IMR-90 (cell line): ENCODE measurements around the gene STUB1. TPM values are rescaled to one million over a fixed set of nuclear protein-coding genes. Genes with fewer than 3 reads are reported as not detected.

ENCODE experiments used
- ATAC-seq: fragments of 200-7000 bp; cut with Tn5 transposase; 2 replicates; pipeline ENCODE4 v1.9.1; 2020; ENCODE audit warnings: low read depth, mild to moderate bottlenecking, moderate library complexity
- BruUV-seq: library from RNA; stranded (reverse); fragments of 400-500 nt; replicated peaks from 2 replicates; lab custom pipeline; 2021; lab: Mats Ljungman, UMichigan
- CTCF ChIA-PET: fragments of 300-600 bp; formaldehyde crosslinking; extraction: SDS; loops from one replicate; lab custom pipeline; 2021; ENCODE audit warnings: antibody characterized with exemption; lab: Yijun Ruan, JAX
- POLR2A ChIA-PET: fragments of 300-600 bp; sonication (Branson Sonifier 250); formaldehyde crosslinking; loops from one replicate; lab custom pipeline; 2022; ENCODE audit warnings: antibody characterized with exemption; ENCODE audit not compliant: unreplicated experiment; lab: Charles Lee
- DNase-seq: peaks from one replicate; pipeline ENCODE4 v3.0.0; 2013
- H2AFZ ChIP-seq: replicated peaks from 2 replicates; pipeline ENCODE3; 2013; ENCODE audit warnings: low read length, mild to moderate bottlenecking; ENCODE audit not compliant: poor library complexity
- H2AK5ac ChIP-seq: 2 replicates; pipeline ENCODE4 v1.6.1; 2013; ENCODE audit warnings: low read depth, low read length, inconsistent platforms
- H2AK9ac ChIP-seq: replicated peaks from 2 replicates; pipeline ENCODE3; 2013; ENCODE audit warnings: mild to moderate bottlenecking, low read depth, low read length, moderate library complexity; ENCODE audit not compliant: poor library complexity
- H2BK120ac ChIP-seq: 2 replicates; pipeline ENCODE4 v1.6.1; 2013; ENCODE audit warnings: low read depth, low read length, inconsistent platforms
- H2BK15ac ChIP-seq: 3 replicates; pipeline ENCODE4 v1.6.1; 2013; ENCODE audit warnings: low read depth, low read length, inconsistent platforms
- H2BK20ac ChIP-seq: 2 replicates; pipeline ENCODE4 v1.6.1; 2013; ENCODE audit warnings: low read depth, mild to moderate bottlenecking, inconsistent platforms, low read length, moderate library complexity
- H2BK5ac ChIP-seq: 2 replicates; pipeline ENCODE4 v1.6.1; 2013; ENCODE audit warnings: mild to moderate bottlenecking, low read depth, low read length, inconsistent platforms; ENCODE audit not compliant: poor library complexity, severe bottlenecking
- H3K14ac ChIP-seq: replicated peaks from 2 replicates; pipeline ENCODE4 v1.6.1; 2013; ENCODE audit warnings: low read depth, low read length, inconsistent platforms
- H3K18ac ChIP-seq: 2 replicates; pipeline ENCODE4 v1.6.1; 2013; ENCODE audit warnings: low read depth, low read length, control low read depth
- H3K23ac ChIP-seq: 2 replicates; pipeline ENCODE4 v1.6.1; 2013; ENCODE audit warnings: low read depth, low read length, inconsistent platforms
- H3K27ac ChIP-seq: 2 replicates; pipeline ENCODE4 v1.5.1; 2013; ENCODE audit warnings: mild to moderate bottlenecking, control low read depth, low read length; ENCODE audit not compliant: insufficient read depth
- H3K27me3 ChIP-seq: 2 replicates; pipeline ENCODE4 v1.6.1; 2013; ENCODE audit warnings: low read length; ENCODE audit not compliant: control insufficient read depth, insufficient read depth
- H3K36me3 ChIP-seq: 2 replicates; pipeline ENCODE4 v1.6.1; 2013; ENCODE audit warnings: low read length, mixed read lengths; ENCODE audit not compliant: control insufficient read depth, insufficient read depth
- H3K4ac ChIP-seq: 2 replicates; pipeline ENCODE4 v1.6.1; 2013; ENCODE audit warnings: low read depth, low read length, inconsistent platforms
- H3K4me1 ChIP-seq: 2 replicates; pipeline ENCODE4 v1.6.1; 2013; ENCODE audit warnings: low read length, mixed read lengths; ENCODE audit not compliant: control insufficient read depth, insufficient read depth
- H3K4me2 ChIP-seq: 2 replicates; pipeline ENCODE4 v1.6.1; 2013; ENCODE audit warnings: low read depth, mild to moderate bottlenecking, control low read depth, low read length, moderate library complexity
- H3K4me3 ChIP-seq: 2 replicates; pipeline ENCODE4 v1.5.1; 2013; ENCODE audit warnings: low read depth, mild to moderate bottlenecking, control low read depth, low read length, moderate library complexity; ENCODE audit not compliant: insufficient read depth
- H3K56ac ChIP-seq: 2 replicates; pipeline ENCODE4 v1.6.1; 2013; ENCODE audit warnings: low read length, inconsistent platforms; ENCODE audit not compliant: insufficient read depth; ENCODE audit errors: extremely low read depth
- H3K79me1 ChIP-seq, 2 experiments: 2 replicates each; pipeline ENCODE4 v1.6.1; 2013; ENCODE audit warnings: low read length in 2 of 2, inconsistent platforms in 1 of 2, low read depth in 1 of 2
- H3K9ac ChIP-seq: 2 replicates; pipeline ENCODE4 v1.6.1; 2013; ENCODE audit warnings: low read depth, low read length, control low read depth
- H3K9me1 ChIP-seq: 2 replicates; pipeline ENCODE4 v1.6.1; 2013; ENCODE audit warnings: low read length, inconsistent platforms; ENCODE audit not compliant: insufficient read depth
- H3K9me3 ChIP-seq: 2 replicates; pipeline ENCODE4 v1.6.1; 2013; ENCODE audit warnings: low read length; ENCODE audit not compliant: control insufficient read depth, insufficient read depth
- H4K20me1 ChIP-seq: 2 replicates; pipeline ENCODE4 v1.6.1; 2013; ENCODE audit warnings: low read length, inconsistent platforms; ENCODE audit not compliant: insufficient read depth
- H4K5ac ChIP-seq: 2 replicates; pipeline ENCODE4 v1.6.1; 2013; ENCODE audit warnings: mild to moderate bottlenecking, low read depth, low read length, control low read depth
- H4K8ac ChIP-seq, 2 experiments: 2 replicates each; pipeline ENCODE4 v1.6.1; 2013; ENCODE audit warnings: low read depth in 2 of 2, low read length in 2 of 2, control low read depth in 1 of 2, inconsistent platforms in 1 of 2
- H4K91ac ChIP-seq: 2 replicates; pipeline ENCODE4 v1.6.1; 2013; ENCODE audit warnings: low read depth, low read length, inconsistent platforms; ENCODE audit not compliant: insufficient read depth
- BHLHE40 ChIP-seq: fragments of 150-350 bp; IDR thresholded peaks from 2 replicates; pipeline ENCODE4 v1.6.1; 2016; ENCODE audit warnings: mild to moderate bottlenecking, low read depth, low read length
- CEBPB ChIP-seq: IDR thresholded peaks from 2 replicates; pipeline ENCODE4 v1.6.1; 2012; ENCODE audit warnings: low read depth, low read length, improper control_type of control experiment
- CHD1 ChIP-seq: IDR thresholded peaks from 2 replicates; pipeline ENCODE4 v1.6.1; 2012; ENCODE audit warnings: low read depth, low read length, improper control_type of control experiment
- CTCF ChIP-seq: conservative IDR thresholded peaks from 2 replicates; pipeline ENCODE4 v1.5.1; 2012; ENCODE audit warnings: mild to moderate bottlenecking, low read depth, low read length, improper control_type of control experiment
- ELK1 ChIP-seq: fragments of 150-350 bp; IDR thresholded peaks from 2 replicates; pipeline ENCODE4 v1.6.1; 2016; ENCODE audit warnings: low read depth, mild to moderate bottlenecking, low read length, moderate library complexity, borderline replicate concordance
- FOS ChIP-seq: fragments of 150-350 bp; IDR thresholded peaks from 2 replicates; pipeline ENCODE4 v1.6.1; 2016; ENCODE audit warnings: low read depth, low read length
- MAFK ChIP-seq: IDR thresholded peaks from 2 replicates; pipeline ENCODE4 v1.6.1; 2012; ENCODE audit warnings: low read depth, low read length, improper control_type of control experiment
- MAZ ChIP-seq: IDR thresholded peaks from 2 replicates; pipeline ENCODE4 v1.6.1; 2012; ENCODE audit warnings: low read depth, mild to moderate bottlenecking, low read length, improper control_type of control experiment, moderate library complexity, borderline replicate concordance
- MXI1 ChIP-seq: IDR thresholded peaks from 2 replicates; pipeline ENCODE4 v1.6.1; 2012; ENCODE audit warnings: low read depth, mild to moderate bottlenecking, low read length, moderate library complexity, borderline replicate concordance
- NFE2L2 ChIP-seq: fragments of 150-350 bp; IDR thresholded peaks from 2 replicates; pipeline ENCODE4 v1.6.1; 2016; ENCODE audit warnings: low read depth, mild to moderate bottlenecking, low read length
- POLR2A ChIP-seq: IDR thresholded peaks from 2 replicates; pipeline ENCODE4 v1.6.1; 2012; ENCODE audit warnings: mild to moderate bottlenecking, low read depth, low read length
- RAD21 ChIP-seq: IDR thresholded peaks from 2 replicates; pipeline ENCODE4 v1.6.1; 2012; ENCODE audit warnings: low read length, improper control_type of control experiment
- RCOR1 ChIP-seq: IDR thresholded peaks from 2 replicates; pipeline ENCODE4 v1.6.1; 2012; ENCODE audit warnings: mild to moderate bottlenecking, low read length, improper control_type of control experiment; ENCODE audit not compliant: insufficient replicate concordance
- RFX5 ChIP-seq: IDR thresholded peaks from 2 replicates; pipeline ENCODE4 v1.8.0; 2012; ENCODE audit warnings: low read depth, mild to moderate bottlenecking, low read length, moderate library complexity
- SMC3 ChIP-seq: fragments of 150-350 bp; IDR thresholded peaks from 2 replicates; pipeline ENCODE4 v1.6.1; 2016; ENCODE audit warnings: low read depth, mild to moderate bottlenecking, antibody characterized with exemption, low read length, moderate library complexity
- USF2 ChIP-seq: fragments of 150-350 bp; IDR thresholded peaks from 2 replicates; pipeline ENCODE4 v1.6.1; 2017; ENCODE audit warnings: mild to moderate bottlenecking, antibody characterized with exemption, low read length, low read depth
- WGBS, 2 experiments: methylation state at CpG; one replicate each; pipeline versions ENCODE4 v1.1.5 to v1.1.7; 2013; ENCODE audit warnings: missing lambda C conversion rate in 2 of 2; ENCODE audit not compliant: insufficient read length in 1 of 2; ENCODE audit errors: extremely low coverage in 2 of 2; 5-methylcytosine and 5-hydroxymethylcytosine counted together
- dilution Hi-C: fragments of 300-500 bp; cut with HindIII; formaldehyde crosslinking; loops from one replicate; pipeline ENCODE4 v1.14.3; 2018; ENCODE audit warnings: low sequenced_read_pairs; ENCODE audit not compliant: unreplicated experiment
- in situ Hi-C: fragments of 300-500 bp; cut with MboI; formaldehyde crosslinking; loops from 3 replicates; pipeline ENCODE4 v1.14.3; 2019; ENCODE audit warnings: low sequenced_read_pairs, inconsistent platforms, mixed read lengths
- intact Hi-C: fragments of 100-400 bp; cut with micrococcal nuclease; formaldehyde crosslinking; loops from 2 replicates; pipeline ENCODE4 v1.10.0; 2022
- polyA plus RNA-seq, 3 experiments: library from polyadenylated mRNA; depleted of rRNA; stranded (reverse); fragments of >200 nt; gene quantifications; 2 replicates each; pipeline ENCODE4 v1.2.3, GENCODE V29; 2012; ENCODE audit warnings: low replicate concordance in 1 of 3
- total RNA-seq: library from RNA; depleted of rRNA; stranded (reverse); fragments of >200 nt; gene quantifications from 2 replicates; pipeline ENCODE4 v1.2.3, GENCODE V29; 2012

The STUB1 gene
- total and polyA plus RNA-seq, 2 of the 4 experiments (the other 2 are of a cell fraction): 183 to 186 TPM

- Histone ChIP-seq H3K27ac (no peak overlapping the region), H3K9me1 (peaks cover 8% of the 10 kb centered on the region; the same call in 1 of the 2 replicates), H3K23ac (no peak overlapping the region), H3K27me3 (no peaks in the 10 kb centered on the region), H3K4me1 (peaks cover 11% of the 10 kb centered on the region), H4K20me1 (no peaks in the 10 kb centered on the region; the same call in 1 of the 2 replicates), H2AK9ac (peak overlapping the region; percentile 91), H3K9ac (no peak overlapping the region), H2BK5ac (no peak overlapping the region), H3K56ac (no peak overlapping the region), H2AK5ac (peak overlapping the region; percentile 39; the same call in 1 of the 2 replicates), H3K36me3 (no peaks in the 10 kb centered on the region), H2BK120ac (no peak overlapping the region), H4K91ac (no peak overlapping the region; the same call in 1 of the 2 replicates), H2BK20ac (no peak overlapping the region), H2AFZ (no peak overlapping the region), H4K5ac (no peak overlapping the region; the same call in 1 of the 2 replicates), H3K4me2 (no peak overlapping the region; the same call in 1 of the 2 replicates), H3K79me1 (peaks cover 4 to 43% of the 10 kb centered on the region in 2 experiments; a peak in 3 of 4 replicates), H3K9me3 (no peaks in the 10 kb centered on the region), H3K4ac (no peak overlapping the region), H4K8ac (no peak overlapping the region; a peak in 1 of 4 replicates), H2BK15ac (no peak overlapping the region), H3K18ac (no peak overlapping the region), H3K14ac (no peak overlapping the region), H3K4me3 (peak overlapping the region; percentile 100; the same call in 1 of the 2 replicates)
- dilution Hi-C loops (no loop called here), in situ Hi-C loops (loop anchor here (10.0 kb wide), 1 partner anchor 248 kb away; the partner anchor contains the start of gene NME4), intact Hi-C loops (no loop called here)
- POLR2A ChIA-PET: no interaction called here
- no peak for TF ChIP-seq USF2
- no peak for TF ChIP-seq RCOR1
- no peak for TF ChIP-seq CEBPB
- no peak for TF ChIP-seq MAZ
- no peak for TF ChIP-seq RAD21
- TF ChIP-seq POLR2A: no peak
- no peak for TF ChIP-seq BHLHE40
- TF ChIP-seq CHD1: no peak
- no peak for TF ChIP-seq RFX5
- no peak for TF ChIP-seq FOS
- TF ChIP-seq MXI1: no peak
- TF ChIP-seq CTCF: no peak
- TF ChIP-seq ELK1: no peak
- no peak for TF ChIP-seq NFE2L2
- no peak for TF ChIP-seq MAFK
- TF ChIP-seq SMC3: no peak
- DNase-seq (no peak), ATAC-seq (no peak)
- CTCF ChIA-PET: no interaction called here
- 100% methylated on average over 4 of the region's 13 CpGs; no CpG with 5 or more reads in 1 of the 2 experiments for WGBS, 2 experiments
- BruUV-seq: no TSS peak
These were observed 37.2 kb upstream of the STUB1 start for GRCh38 chr16:643050-643368.
